ENCODE results near the gene ANKZF1. TPM values are rescaled to one million over a fixed set of nuclear protein-coding genes. Genes with fewer than 3 reads are reported as not detected.
"Not testable (repeated sequence)": the region's sequence is repeated elsewhere in the genome, so short reads cannot be mapped to it uniquely, and the experiment has no call there.

Gene ANKZF1
- total RNA-seq, 1 donor from 2014 or later, result 27.7 TPM

GRCh38 chr2:219198974-219199373 lies 30.6 kb upstream of the ANKZF1 start:
- no peaks in the 10 kb centered on the region for H3K4me1 ChIP-seq (ENCODE audit: control insufficient read depth in 3 of 3, insufficient read depth in 3 of 3, low read length in 3 of 3)
- no peaks in the 10 kb centered on the region for H3K9me3 ChIP-seq (ENCODE audit: control insufficient read depth in 3 of 3, low read length in 3 of 3)
- peaks cover 4 to 13% (median 10%) of the 10 kb centered on the region in 3 donors for H3K27me3 ChIP-seq (ENCODE audit: control insufficient read depth in 3 of 3, insufficient read depth in 3 of 3, low read length in 3 of 3)
- no peak overlapping the region for H3K27ac ChIP-seq (ENCODE audit: low read depth, low read length)
- H3K4me3 ChIP-seq (ENCODE audit: low read length in 3 of 3), result no peak overlapping the region
- no peak overlapping the region for H3K9ac ChIP-seq (ENCODE audit: low read depth in 1 of 3, low read length in 3 of 3)
- H3K36me3 ChIP-seq (ENCODE audit: control insufficient read depth in 3 of 3, insufficient read depth in 3 of 3, low read length in 3 of 3), result no peaks in the 10 kb centered on the region

GRCh38 chr2:219199470-219200211 lies 30.0 kb upstream of the ANKZF1 start:
- Histone ChIP-seq H3K9ac (ENCODE audit: low read depth in 1 of 3, low read length in 3 of 3) (no peak overlapping the region), H3K9me3 (ENCODE audit: control insufficient read depth in 3 of 3, low read length in 3 of 3) (no peaks in the 10 kb centered on the region), H3K27me3 (ENCODE audit: control insufficient read depth in 3 of 3, insufficient read depth in 3 of 3, low read length in 3 of 3) (peaks cover 4 to 13% (median 10%) of the 10 kb centered on the region in 3 donors)

GRCh38 chr2:219200502-219201326 lies 28.9 kb upstream of the ANKZF1 start:
- peaks cover 4 to 13% (median 10%) of the 10 kb centered on the region in 3 donors for H3K27me3 ChIP-seq (ENCODE audit: control insufficient read depth in 3 of 3, insufficient read depth in 3 of 3, low read length in 3 of 3)
- H3K4me3 ChIP-seq (ENCODE audit: low read length in 3 of 3); H3K36me3 ChIP-seq (ENCODE audit: control insufficient read depth in 3 of 3, insufficient read depth in 3 of 3, low read length in 3 of 3); H3K9me3 ChIP-seq (ENCODE audit: control insufficient read depth in 3 of 3, low read length in 3 of 3); H3K27ac ChIP-seq (ENCODE audit: low read depth, low read length); H3K4me1 ChIP-seq (ENCODE audit: control insufficient read depth in 3 of 3, insufficient read depth in 3 of 3, low read length in 3 of 3); H3K9ac ChIP-seq (ENCODE audit: low read depth in 1 of 3, low read length in 3 of 3): not testable (repeated sequence)

More at GRCh38 chr2:219199470-219200211, 30.0 kb upstream of the ANKZF1 start:
- Histone ChIP-seq H3K4me1 (ENCODE audit: control insufficient read depth in 3 of 3, insufficient read depth in 3 of 3, low read length in 3 of 3) (no peaks in the 10 kb centered on the region), H3K4me3 (ENCODE audit: low read length in 3 of 3) (no peak overlapping the region), H3K36me3 (ENCODE audit: control insufficient read depth in 3 of 3, insufficient read depth in 3 of 3, low read length in 3 of 3) (no peaks in the 10 kb centered on the region), H3K27ac (ENCODE audit: low read depth, low read length) (no peak overlapping the region)

- peaks cover 4 to 13% (median 10%) of the 10 kb centered on the region in 3 donors for H3K27me3 ChIP-seq (ENCODE audit: control insufficient read depth in 3 of 3, insufficient read depth in 3 of 3, low read length in 3 of 3)
- not testable (repeated sequence) for H3K27ac ChIP-seq (ENCODE audit: low read depth, low read length); H3K4me3 ChIP-seq (ENCODE audit: low read length in 3 of 3)
Observed at GRCh38 chr2:219201331-219201730, 28.3 kb upstream of the ANKZF1 start.

GRCh38 chr2:219204425-219205164 lies 25.0 kb upstream of the ANKZF1 start:
- no peak overlapping the region for H3K9ac ChIP-seq (ENCODE audit: low read depth in 1 of 3, low read length in 3 of 3)
- H3K9me3 ChIP-seq (ENCODE audit: control insufficient read depth in 3 of 3, low read length in 3 of 3), result no peaks in the 10 kb centered on the region
- H3K4me3 ChIP-seq (ENCODE audit: low read length in 3 of 3), result no peak overlapping the region
- no peak overlapping the region for H3K27ac ChIP-seq (ENCODE audit: low read depth, low read length)
- H3K27me3 ChIP-seq (ENCODE audit: control insufficient read depth in 3 of 3, insufficient read depth in 3 of 3, low read length in 3 of 3), result peaks cover 0 to 4% (median under 1%) of the 10 kb centered on the region in 3 donors
- peaks cover 15 to 19% (median 16%) of the 10 kb centered on the region in 3 donors for H3K36me3 ChIP-seq (ENCODE audit: control insufficient read depth in 3 of 3, insufficient read depth in 3 of 3, low read length in 3 of 3)
- H3K4me1 ChIP-seq (ENCODE audit: control insufficient read depth in 3 of 3, insufficient read depth in 3 of 3, low read length in 3 of 3), result peaks cover 17 to 20% (median 18%) of the 10 kb centered on the region in 3 donors

More at GRCh38 chr2:219201331-219201730, 28.3 kb upstream of the ANKZF1 start:
- H3K4me1 ChIP-seq (ENCODE audit: control insufficient read depth in 3 of 3, insufficient read depth in 3 of 3, low read length in 3 of 3); H3K9ac ChIP-seq (ENCODE audit: low read depth in 1 of 3, low read length in 3 of 3); H3K36me3 ChIP-seq (ENCODE audit: control insufficient read depth in 3 of 3, insufficient read depth in 3 of 3, low read length in 3 of 3); H3K9me3 ChIP-seq (ENCODE audit: control insufficient read depth in 3 of 3, low read length in 3 of 3): not testable (repeated sequence)

GRCh38 chr2:219205165-219205538 lies 24.5 kb upstream of the ANKZF1 start:
- no peak overlapping the region for H3K4me3 ChIP-seq (ENCODE audit: low read length in 3 of 3)
- peaks cover 20 to 24% (median 21%) of the 10 kb centered on the region in 3 donors for H3K36me3 ChIP-seq (ENCODE audit: control insufficient read depth in 3 of 3, insufficient read depth in 3 of 3, low read length in 3 of 3)
- no peak overlapping the region for H3K27ac ChIP-seq (ENCODE audit: low read depth, low read length)
- peaks cover 17 to 20% (median 18%) of the 10 kb centered on the region in 3 donors for H3K4me1 ChIP-seq (ENCODE audit: control insufficient read depth in 3 of 3, insufficient read depth in 3 of 3, low read length in 3 of 3)
- H3K27me3 ChIP-seq (ENCODE audit: control insufficient read depth in 3 of 3, insufficient read depth in 3 of 3, low read length in 3 of 3), result no peaks in the 10 kb centered on the region
- H3K9ac ChIP-seq (ENCODE audit: low read depth in 1 of 3, low read length in 3 of 3), result no peak overlapping the region
- H3K9me3 ChIP-seq (ENCODE audit: control insufficient read depth in 3 of 3, low read length in 3 of 3), result no peaks in the 10 kb centered on the region

GRCh38 chr2:219205981-219206327 lies 23.7 kb upstream of the ANKZF1 start:
- H3K9ac ChIP-seq (ENCODE audit: low read depth in 1 of 3, low read length in 3 of 3), result peak overlapping the region; percentile 79 to 97 (median 94)
- H3K4me1 ChIP-seq (ENCODE audit: control insufficient read depth in 3 of 3, insufficient read depth in 3 of 3, low read length in 3 of 3), result peaks cover 17 to 20% (median 18%) of the 10 kb centered on the region in 3 donors
- no peaks in the 10 kb centered on the region for H3K27me3 ChIP-seq (ENCODE audit: control insufficient read depth in 3 of 3, insufficient read depth in 3 of 3, low read length in 3 of 3)
- H3K9me3 ChIP-seq (ENCODE audit: control insufficient read depth in 3 of 3, low read length in 3 of 3), result no peaks in the 10 kb centered on the region
- H3K27ac ChIP-seq (ENCODE audit: low read depth, low read length), result peak overlapping the region; percentile 78
- peaks cover 29 to 32% (median 29%) of the 10 kb centered on the region in 3 donors for H3K36me3 ChIP-seq (ENCODE audit: control insufficient read depth in 3 of 3, insufficient read depth in 3 of 3, low read length in 3 of 3)
- H3K4me3 ChIP-seq (ENCODE audit: low read length in 3 of 3), result peak overlapping the region; percentile 80 to 94 (median 93)

GRCh38 chr2:219206328-219207133 lies 23.1 kb upstream of the ANKZF1 start, which contains the start of gene ZFAND2B:
TSS of gene ZFAND2B (plus strand) at chr2:219206782. CDS start at chr2:219206988, 206 bp downstream.
- no peaks in the 10 kb centered on the region for H3K27me3 ChIP-seq (ENCODE audit: control insufficient read depth in 3 of 3, insufficient read depth in 3 of 3, low read length in 3 of 3)
- H3K9me3 ChIP-seq (ENCODE audit: control insufficient read depth in 3 of 3, low read length in 3 of 3), result no peaks in the 10 kb centered on the region
- peaks cover 32 to 36% (median 34%) of the 10 kb centered on the region in 3 donors for H3K36me3 ChIP-seq (ENCODE audit: control insufficient read depth in 3 of 3, insufficient read depth in 3 of 3, low read length in 3 of 3)
- H3K27ac ChIP-seq (ENCODE audit: low read depth, low read length), result peak within 1 kb of the TSS; percentile 78
- H3K4me3 ChIP-seq (ENCODE audit: low read length in 3 of 3), result peak within 1 kb of the TSS; percentile 80 to 94 (median 93)
- peaks cover 17 to 20% (median 18%) of the 10 kb centered on the region in 3 donors for H3K4me1 ChIP-seq (ENCODE audit: control insufficient read depth in 3 of 3, insufficient read depth in 3 of 3, low read length in 3 of 3)
- H3K9ac ChIP-seq (ENCODE audit: low read depth in 1 of 3, low read length in 3 of 3), result peak within 1 kb of the TSS; percentile 79 to 97 (median 94)
